Stimulated activated CD8-positive, alpha-beta memory T cell treated with anti-CD3 and anti-CD28 coated beads, Interleukin-7, amount 100 ng/mL, for 4 hours (primary cell): ENCODE measurements around the gene TENM3.

Source experiments
- DNase-seq, 2 donors: peaks; one replicate each; pipeline ENCODE4 v3.0.0-alpha.2; 2020; ENCODE audit warnings: low read depth in 2 of 2

Gene TENM3

GRCh38 chr4:182254026-182254780 lies 11.0 kb downstream of the TENM3 start:
- DNase-seq = no peak

GRCh38 chr4:182255441-182256190 lies 12.4 kb downstream of the TENM3 start:
- no peak for DNase-seq

GRCh38 chr4:182257016-182257415 lies 13.8 kb downstream of the TENM3 start:
- DNase-seq = no peak

- DNase-seq = no peak
Measured at GRCh38 chr4:182257503-182257902, 14.3 kb downstream of the TENM3 start.

- DNase-seq = no peak
Measured at GRCh38 chr4:182258441-182259000, 15.3 kb downstream of the TENM3 start.

GRCh38 chr4:182261651-182262223 lies 18.5 kb downstream of the TENM3 start:
- no peak for DNase-seq

GRCh38 chr4:182263562-182263961 lies 20.4 kb downstream of the TENM3 start:
- no peak for DNase-seq

GRCh38 chr4:182264139-182264752 lies 21.0 kb downstream of the TENM3 start:
- DNase-seq = no peak

- DNase-seq = no peak
Measured at GRCh38 chr4:182265881-182266280, 22.7 kb downstream of the TENM3 start.

GRCh38 chr4:182267048-182267447 lies 23.8 kb downstream of the TENM3 start:
- DNase-seq = no peak

- no peak for DNase-seq
Measured at GRCh38 chr4:182268966-182269365, 25.8 kb downstream of the TENM3 start.

GRCh38 chr4:182271731-182272130 lies 28.5 kb downstream of the TENM3 start:
- DNase-seq = no peak

- DNase-seq = no peak
Measured at GRCh38 chr4:182272151-182272550, 28.9 kb downstream of the TENM3 start.

GRCh38 chr4:182273191-182273935 lies 30.2 kb downstream of the TENM3 start:
- DNase-seq = no peak

- no peak for DNase-seq
Measured at GRCh38 chr4:182276210-182277109, 33.3 kb downstream of the TENM3 start.

GRCh38 chr4:182277377-182277776 lies 34.2 kb downstream of the TENM3 start:
- no peak for DNase-seq

GRCh38 chr4:182278729-182279128 lies 35.5 kb downstream of the TENM3 start:
- no peak for DNase-seq

- no peak for DNase-seq
Measured at GRCh38 chr4:182280436-182281111, 37.4 kb downstream of the TENM3 start.

- no peak for DNase-seq
Measured at GRCh38 chr4:182286035-182286434, 42.8 kb downstream of the TENM3 start.

- DNase-seq = no peak
Measured at GRCh38 chr4:182286931-182287330, 43.7 kb downstream of the TENM3 start.
